HG03457 (cell line): ENCODE data around the gene TAF9B.
A peak's percentile ranks its signal among the peaks of the same experiment; 100 is the strongest.
"Not testable (repeated sequence)": the region's sequence is repeated elsewhere in the genome, so short reads cannot be mapped to it uniquely, and the experiment has no call there.

Experiments used
- ATAC-seq: cut with Tn5 transposase; IDR thresholded peaks from one replicate; pipeline ENCODE4 v1.9.1; 2021; ENCODE audit warnings: moderate number of reproducible peaks; ENCODE audit not compliant: unreplicated experiment

The TAF9B gene

DNA sequence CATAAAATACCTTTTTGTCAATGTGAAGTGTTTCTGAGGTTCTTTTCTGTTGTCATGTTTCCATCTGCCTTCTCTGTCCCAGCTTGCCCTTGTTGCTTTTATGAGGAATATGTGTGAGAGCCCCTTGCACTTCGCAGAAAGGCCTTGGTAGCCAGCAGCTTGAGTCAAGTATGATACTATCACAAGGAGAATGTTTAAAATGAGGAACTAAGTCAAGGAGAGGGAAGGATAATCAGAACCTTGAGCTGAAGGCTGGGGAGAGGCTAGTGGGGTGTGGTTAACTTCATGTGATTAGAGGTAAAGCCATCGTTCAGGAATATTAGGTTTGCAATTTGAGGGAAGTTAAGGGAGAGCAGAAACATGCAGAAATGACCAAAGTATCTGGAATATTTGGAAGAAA is 22.7 kb downstream of the TAF9B start:
- ATAC-seq = no peak

DNA sequence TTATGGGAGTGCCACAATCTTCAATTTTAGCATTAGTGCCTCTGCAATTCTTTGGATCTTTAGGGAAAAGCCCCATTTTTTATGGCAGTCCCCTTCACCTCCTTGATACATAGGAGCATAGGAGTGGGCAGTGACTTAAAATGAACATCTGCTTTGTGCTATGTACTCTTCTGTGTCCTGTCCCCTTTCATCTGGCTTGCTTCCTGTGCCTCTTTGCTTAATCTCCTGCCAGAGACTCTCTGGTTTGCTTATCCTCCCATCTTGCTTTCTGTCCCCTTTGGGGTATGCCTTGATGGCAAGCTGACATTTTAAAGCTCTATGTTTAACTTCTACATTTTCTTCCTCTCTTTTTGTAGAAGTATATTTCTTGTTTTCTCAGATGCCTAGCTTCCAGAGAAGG is 23.1 kb downstream of the TAF9B start:
- ATAC-seq = no peak

DNA sequence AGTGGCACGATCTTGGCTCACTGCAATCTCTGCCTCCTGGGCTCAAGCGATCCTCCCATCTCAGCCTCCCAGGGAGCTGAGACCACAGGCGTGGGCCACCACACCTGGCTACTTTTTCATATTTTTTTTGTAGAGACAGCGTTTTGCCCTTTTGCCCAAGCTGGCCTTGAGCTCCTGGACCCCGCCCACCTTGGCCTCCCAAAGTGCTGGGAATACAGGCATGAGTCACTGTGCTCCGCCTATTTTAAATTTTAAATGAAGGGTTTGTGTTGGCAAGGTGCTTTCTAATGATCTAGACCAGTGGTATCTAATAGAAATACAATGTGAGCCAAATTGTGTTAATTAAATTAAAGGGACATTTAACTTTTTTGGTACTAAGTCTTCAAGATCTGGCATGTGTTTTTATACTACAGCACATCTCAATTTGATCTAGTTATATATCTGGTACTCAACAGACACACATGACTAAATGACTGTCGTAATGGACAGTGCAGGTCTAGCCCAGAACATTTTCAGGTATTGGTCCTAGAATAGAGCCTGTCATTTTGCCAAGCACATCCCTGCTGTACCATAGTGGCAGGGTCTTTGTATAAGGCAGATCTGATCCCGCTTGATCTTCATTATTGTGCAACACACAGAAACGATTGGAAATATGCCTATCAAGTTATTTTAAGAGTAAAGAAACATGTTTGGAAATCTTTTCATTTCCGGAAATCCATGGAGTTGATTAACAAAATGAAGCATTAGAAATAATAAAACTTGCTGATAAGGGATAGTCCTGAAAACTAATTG is 28.1 kb downstream of the TAF9B start:
- no peak for ATAC-seq

DNA sequence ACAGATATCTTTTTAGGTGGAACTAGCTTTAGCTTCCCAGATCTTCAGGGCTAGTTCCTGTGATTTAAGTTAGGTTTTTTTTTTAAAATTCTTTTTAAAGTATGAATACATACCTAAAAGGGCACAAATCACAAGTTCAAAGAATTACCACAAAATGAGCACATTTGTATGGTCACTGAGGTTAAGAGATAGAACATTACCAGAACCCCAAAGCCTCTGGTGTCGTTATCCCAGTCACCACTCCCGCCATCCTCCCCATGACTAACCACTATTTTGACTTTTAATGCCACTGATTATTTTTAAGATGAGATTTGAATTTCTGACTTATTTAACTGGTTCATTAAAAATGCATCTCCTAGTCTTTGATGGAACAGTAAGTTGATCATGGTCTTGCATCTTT is 30.0 kb downstream of the TAF9B start:
- ATAC-seq = no peak

GRCh38 chrX:78106651-78106986 is 32.8 kb downstream of the TAF9B start:
- no peak for ATAC-seq

DNA sequence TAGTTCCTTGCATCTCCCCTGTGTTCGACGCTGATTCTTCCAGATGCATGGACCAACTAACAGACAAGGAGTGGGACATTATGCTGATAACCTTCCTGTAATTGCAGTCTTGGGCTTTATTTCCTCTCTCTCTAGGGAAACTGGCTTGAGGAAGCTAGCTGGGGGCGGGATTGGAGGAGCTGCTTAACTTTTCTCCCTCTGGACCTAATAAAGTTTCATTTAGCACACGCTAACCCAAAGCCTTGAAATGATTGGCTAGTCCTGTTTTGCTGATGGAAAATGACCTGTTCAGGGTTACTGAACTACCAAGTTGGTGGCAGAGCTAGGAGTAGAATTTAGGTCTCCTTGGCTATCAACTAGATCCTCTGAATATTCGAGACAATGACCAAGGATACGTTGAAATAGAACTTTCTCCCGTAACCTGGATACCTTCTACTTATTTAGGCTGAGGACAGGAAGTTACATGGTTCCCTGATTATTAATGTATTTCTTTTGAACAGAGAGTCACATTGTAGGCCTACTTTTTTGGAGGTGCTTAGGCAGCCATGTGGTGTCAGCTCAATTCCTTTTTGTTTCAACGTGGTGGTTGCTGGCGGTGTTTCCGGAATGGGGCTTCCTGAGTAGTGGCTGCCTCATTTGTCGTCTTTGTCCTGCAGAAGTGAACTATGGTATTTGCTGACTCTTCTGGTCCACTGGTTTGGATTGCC is 33.4 kb downstream of the TAF9B start:
- ATAC-seq = no peak

DNA sequence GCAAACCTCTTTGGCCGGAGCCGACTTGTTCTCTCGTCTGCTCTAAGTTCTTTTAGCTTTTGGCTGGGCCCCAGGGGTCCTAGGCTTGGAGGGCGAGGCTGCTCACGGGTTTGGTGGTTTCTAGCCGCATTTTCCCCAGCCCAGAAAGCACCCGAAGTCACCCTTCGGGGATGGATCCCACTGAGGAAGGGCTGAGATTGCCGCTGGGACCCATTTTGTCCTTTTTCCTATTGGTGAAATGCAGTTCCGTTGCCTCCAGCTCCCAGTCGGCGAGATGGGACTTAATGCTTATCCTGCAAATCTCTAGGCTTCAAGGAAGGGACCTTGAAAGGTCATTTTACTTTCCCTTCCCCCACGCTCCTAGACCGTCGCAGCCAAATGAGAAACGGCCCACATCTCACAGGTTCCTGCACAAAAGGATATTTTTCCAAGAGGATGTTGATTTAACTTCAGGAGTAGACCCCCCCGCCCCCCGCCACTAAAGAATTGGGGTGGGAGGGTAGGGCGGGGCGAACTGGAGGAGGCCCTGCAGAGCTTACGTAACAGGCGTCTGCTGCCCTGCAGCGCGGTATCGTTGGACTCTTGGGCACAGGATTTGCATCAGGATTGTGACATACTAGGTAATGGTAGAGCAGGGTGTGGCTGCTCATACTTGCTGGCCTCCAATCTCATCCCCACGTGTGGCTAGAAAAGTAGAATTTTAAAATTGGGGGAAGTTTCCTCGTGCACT is 34.8 kb downstream of the TAF9B start:
- ATAC-seq = peak; percentile 26

- peak; percentile 93 for ATAC-seq
Observed at GRCh38 chrX:78103623-78104446, 35.6 kb downstream of the TAF9B start, which contains the start of gene PGK1. Gene PGK1, plus strand, starts transcription at chrX:78104248. Its CDS starts 93 bp downstream, at chrX:78104341.

DNA sequence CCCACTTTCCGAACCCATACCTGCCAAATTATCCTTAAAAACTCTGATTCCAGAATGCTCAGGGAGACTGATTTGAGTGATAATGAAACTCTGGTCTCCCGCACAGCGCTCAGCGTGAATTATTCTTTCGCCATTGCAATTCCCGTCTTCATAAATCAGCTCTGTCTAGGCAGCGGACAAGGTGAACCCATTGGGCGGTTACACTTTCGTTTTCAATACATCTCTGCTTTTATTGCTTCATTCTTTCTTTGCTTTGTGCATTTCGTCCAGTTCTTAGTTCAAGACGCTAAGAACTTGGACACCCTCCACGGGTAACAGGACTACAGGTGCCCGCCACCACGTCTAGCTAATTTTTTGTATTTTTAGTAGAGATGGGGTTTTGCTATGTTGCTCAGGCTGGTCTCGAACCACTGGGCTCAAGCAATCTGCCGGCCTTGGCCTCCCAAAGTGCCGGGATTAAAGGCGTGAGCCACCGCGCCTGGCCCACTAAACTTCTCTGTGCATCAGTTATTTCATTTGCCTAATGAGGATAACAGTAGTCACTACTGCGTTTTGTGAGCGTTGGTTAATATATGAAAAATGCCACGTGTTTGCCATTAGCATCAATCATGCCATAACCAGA is 36.3 kb downstream of the TAF9B start:
- ATAC-seq = no peak

GRCh38 chrX:78102091-78102490 is 37.4 kb downstream of the TAF9B start:
- ATAC-seq = no peak

- no peak for ATAC-seq
Observed at GRCh38 chrX:78098108-78098507, 41.3 kb downstream of the TAF9B start.

- ATAC-seq = no peak
Observed at GRCh38 chrX:78092296-78092695, 47.2 kb downstream of the TAF9B start.

DNA sequence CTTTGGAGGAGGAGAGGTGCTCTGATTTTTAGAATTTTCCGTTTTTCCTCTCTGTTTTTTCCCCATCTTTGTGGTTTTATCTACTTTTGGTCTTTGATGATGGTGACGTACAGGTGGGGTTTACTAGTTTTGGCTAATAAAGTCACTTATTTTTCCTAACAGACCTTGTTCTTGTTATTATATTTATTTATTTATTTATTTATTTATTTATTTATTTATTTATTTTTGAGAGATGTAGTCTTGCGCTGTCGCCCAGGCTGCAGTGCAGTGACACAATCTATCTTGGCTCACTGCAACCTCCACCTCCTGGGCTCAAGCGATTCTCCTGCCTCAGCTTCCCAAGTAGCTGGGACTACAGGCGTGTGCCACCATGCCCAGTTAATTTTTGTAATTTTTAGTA is 58.0 kb downstream of the TAF9B start:
- ATAC-seq = not testable (repeated sequence)
